Measurements from ENCODE around the gene RNF217.

The RNF217 gene

DNA sequence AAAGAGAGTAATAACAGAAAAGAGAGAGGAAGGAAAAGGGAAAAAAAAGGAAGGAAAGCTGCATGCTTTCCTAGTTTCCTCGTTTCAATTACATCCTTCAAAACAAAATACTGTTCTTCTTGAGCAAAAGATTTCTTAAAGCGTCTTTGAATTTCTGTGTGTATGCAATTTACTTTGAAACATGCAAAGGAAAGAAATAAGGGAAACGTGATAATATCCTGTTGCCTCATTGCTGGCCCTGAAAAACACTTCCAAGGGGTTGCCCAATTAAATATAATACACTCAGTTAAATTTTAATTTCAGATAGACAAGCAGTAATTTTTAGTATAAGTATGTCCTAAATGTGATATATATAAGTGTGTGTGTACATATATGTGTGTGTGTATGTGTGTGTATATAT is 140.2 kb downstream of the RNF217 start:
- no peak overlapping the region for H3K27ac ChIP-seq (replicated peaks; ENCODE audit: low read length)

DNA sequence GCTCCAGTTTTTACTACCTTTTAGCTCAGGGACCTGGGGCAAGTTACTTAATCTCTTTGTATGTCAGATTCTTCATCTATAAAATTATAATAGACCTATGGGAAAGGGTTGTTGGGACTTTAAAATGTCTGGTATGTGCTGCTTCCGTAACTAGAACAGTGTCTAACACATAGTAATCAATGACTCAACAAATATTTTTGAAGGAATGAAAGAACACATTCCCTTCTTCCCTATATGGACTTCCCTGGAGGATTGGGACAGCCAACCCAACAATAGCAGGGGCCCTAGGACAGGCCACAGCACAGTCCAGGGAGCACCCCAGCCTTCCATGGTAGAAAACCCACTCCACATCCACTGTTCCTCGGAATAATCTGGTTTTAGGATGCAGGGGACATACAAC is 140.7 kb downstream of the RNF217 start:
- Histone ChIP-seq H4K91ac (ENCODE audit: low read depth, low read length, poor library complexity) (no peak overlapping the region), H3K4me3 (ENCODE audit: low read length in 2 of 2) (no peak overlapping the region), H3K36me3 (replicated peaks in 1 of 2; ENCODE audit: control insufficient read depth in 2 of 2, insufficient read depth in 2 of 2, low read length in 2 of 2) (no peaks in the 10 kb centered on the region), H2BK5ac (ENCODE audit: low read length) (no peak overlapping the region), H4K8ac (ENCODE audit: low read depth, low read length) (no peak overlapping the region), H3K14ac (ENCODE audit: low read length) (no peak overlapping the region), H3K4me2 (ENCODE audit: insufficient read depth, low read length, poor library complexity, severe bottlenecking) (no peak overlapping the region), H2BK15ac (ENCODE audit: low read length) (no peak overlapping the region), H2BK12ac (ENCODE audit: low read length) (no peak overlapping the region), H3K27ac (replicated peaks; ENCODE audit: low read length) (no peak overlapping the region), H2AK5ac (ENCODE audit: low read depth, low read length) (no peak overlapping the region), H3K4ac (ENCODE audit: low read length) (no peak overlapping the region), H3K79me1 (ENCODE audit: low read depth, low read length) (no peaks in the 10 kb centered on the region), H3K18ac (ENCODE audit: low read length) (no peak overlapping the region), H3K9me3 (replicated peaks in 1 of 2; ENCODE audit: control insufficient read depth in 2 of 2, insufficient read depth in 1 of 2, low read depth in 1 of 2, low read length in 2 of 2) (no peaks in the 10 kb centered on the region), H2BK120ac (ENCODE audit: low read depth, low read length) (no peak overlapping the region), H3K23ac (ENCODE audit: low read depth, low read length, poor library complexity) (no peak overlapping the region), H3K4me1 (ENCODE audit: control insufficient read depth in 2 of 2, insufficient read depth in 1 of 2, low read depth in 1 of 2, low read length in 2 of 2) (peaks cover 15 to 17% of the 10 kb centered on the region in 2 donors), H3K27me3 (ENCODE audit: control insufficient read depth in 3 of 3, insufficient read depth in 3 of 3, low read depth in 1 of 3, low read length in 3 of 3) (no peaks in the 10 kb centered on the region), H2AFZ (ENCODE audit: low read length) (peak overlapping the region; percentile 67), H3K9ac (ENCODE audit: low read depth, low read length, poor library complexity) (no peak overlapping the region)
- no CpG with 5 or more reads among the region's 2 CpGs for WGBS, 2 donors (ENCODE audit: extremely low coverage in 2 of 2, insufficient read length in 2 of 2, insufficient replicate concordance in 1 of 2)
- DNase-seq (ENCODE audit: low spot score) = no peak

More for the DNA sequence above, 140.2 kb downstream of the RNF217 start:
- Histone ChIP-seq H3K4ac (ENCODE audit: low read length) (no peak overlapping the region), H3K9me3 (replicated peaks in 1 of 2; ENCODE audit: control insufficient read depth in 2 of 2, insufficient read depth in 1 of 2, low read depth in 1 of 2, low read length in 2 of 2) (no peaks in the 10 kb centered on the region), H2BK15ac (ENCODE audit: low read length) (no peak overlapping the region), H3K18ac (ENCODE audit: low read length) (no peak overlapping the region), H3K9ac (ENCODE audit: low read depth, low read length, poor library complexity) (no peak overlapping the region), H3K14ac (ENCODE audit: low read length) (no peak overlapping the region), H2BK120ac (ENCODE audit: low read depth, low read length) (no peak overlapping the region), H3K4me1 (ENCODE audit: control insufficient read depth in 2 of 2, insufficient read depth in 1 of 2, low read depth in 1 of 2, low read length in 2 of 2) (peaks cover 15 to 17% of the 10 kb centered on the region in 2 donors), H2AFZ (ENCODE audit: low read length) (peak overlapping the region; percentile 5), H2BK12ac (ENCODE audit: low read length) (no peak overlapping the region), H3K23ac (ENCODE audit: low read depth, low read length, poor library complexity) (no peak overlapping the region), H3K79me1 (ENCODE audit: low read depth, low read length) (no peaks in the 10 kb centered on the region), H2BK5ac (ENCODE audit: low read length) (no peak overlapping the region), H3K4me2 (ENCODE audit: insufficient read depth, low read length, poor library complexity, severe bottlenecking) (no peak overlapping the region), H4K8ac (ENCODE audit: low read depth, low read length) (no peak overlapping the region), H3K4me3 (ENCODE audit: low read length in 2 of 2) (no peak overlapping the region), H3K36me3 (replicated peaks in 1 of 2; ENCODE audit: control insufficient read depth in 2 of 2, insufficient read depth in 2 of 2, low read length in 2 of 2) (no peaks in the 10 kb centered on the region), H4K91ac (ENCODE audit: low read depth, low read length, poor library complexity) (no peak overlapping the region), H3K27me3 (ENCODE audit: control insufficient read depth in 3 of 3, insufficient read depth in 3 of 3, low read depth in 1 of 3, low read length in 3 of 3) (no peaks in the 10 kb centered on the region), H2AK5ac (ENCODE audit: low read depth, low read length) (no peak overlapping the region)
- DNase-seq (ENCODE audit: low spot score) = no peak
- WGBS, 2 donors (ENCODE audit: extremely low coverage in 2 of 2, insufficient read length in 2 of 2, insufficient replicate concordance in 1 of 2) = no CpG with 5 or more reads among the region's 3 CpGs

DNA sequence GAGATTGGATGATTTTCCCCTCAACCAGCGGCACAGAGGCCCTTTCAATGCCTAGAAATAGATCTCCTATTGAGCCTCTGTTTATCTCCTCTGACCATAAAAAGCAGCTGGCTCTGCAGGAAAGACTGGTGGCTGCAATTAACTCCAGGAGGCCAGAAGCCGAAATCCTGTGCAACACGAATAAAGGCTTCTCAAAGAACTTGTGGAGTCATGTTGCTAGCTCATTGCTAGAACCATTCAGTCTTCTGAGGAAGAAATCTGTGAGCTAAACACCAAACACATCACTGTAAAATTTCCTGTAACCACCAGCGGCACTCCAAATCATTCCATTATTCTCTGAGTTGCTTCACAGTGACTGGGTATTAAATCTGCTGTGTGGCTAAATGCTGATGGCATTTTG is 142.2 kb downstream of the RNF217 start:
- H3K9me3 ChIP-seq (replicated peaks in 1 of 2; ENCODE audit: control insufficient read depth in 2 of 2, insufficient read depth in 1 of 2, low read depth in 1 of 2, low read length in 2 of 2) = peaks cover 0 to 3% of the 10 kb centered on the region in 2 donors
- H2BK5ac ChIP-seq (ENCODE audit: low read length) = no peak overlapping the region
- H3K4me2 ChIP-seq (ENCODE audit: insufficient read depth, low read length, poor library complexity, severe bottlenecking) = no peak overlapping the region
- no peak overlapping the region for H2BK15ac ChIP-seq (ENCODE audit: low read length)
- no peak overlapping the region for H3K23ac ChIP-seq (ENCODE audit: low read depth, low read length, poor library complexity)
- H2BK12ac ChIP-seq (ENCODE audit: low read length) = no peak overlapping the region
- no peak overlapping the region for H2AK5ac ChIP-seq (ENCODE audit: low read depth, low read length)
- no peak overlapping the region for H3K14ac ChIP-seq (ENCODE audit: low read length)
- H4K8ac ChIP-seq (ENCODE audit: low read depth, low read length) = no peak overlapping the region
- H3K4me3 ChIP-seq (ENCODE audit: low read length in 2 of 2) = no peak overlapping the region
- no peaks in the 10 kb centered on the region for H3K79me1 ChIP-seq (ENCODE audit: low read depth, low read length)
- no peak overlapping the region for H2BK120ac ChIP-seq (ENCODE audit: low read depth, low read length)
- H3K18ac ChIP-seq (ENCODE audit: low read length) = no peak overlapping the region
- no peaks in the 10 kb centered on the region for H3K27me3 ChIP-seq (ENCODE audit: control insufficient read depth in 3 of 3, insufficient read depth in 3 of 3, low read depth in 1 of 3, low read length in 3 of 3)
- H3K27ac ChIP-seq (replicated peaks; ENCODE audit: low read length) = peak overlapping the region; percentile 69
- no CpG with 5 or more reads among the region's 4 CpGs for WGBS, 2 donors (ENCODE audit: extremely low coverage in 2 of 2, insufficient read length in 2 of 2, insufficient replicate concordance in 1 of 2)
- DNase-seq (ENCODE audit: low spot score) = peak; percentile 48
- H3K36me3 ChIP-seq (replicated peaks in 1 of 2; ENCODE audit: control insufficient read depth in 2 of 2, insufficient read depth in 2 of 2, low read length in 2 of 2) = no peaks in the 10 kb centered on the region
- H3K9ac ChIP-seq (ENCODE audit: low read depth, low read length, poor library complexity) = no peak overlapping the region
- H3K4me1 ChIP-seq (ENCODE audit: control insufficient read depth in 2 of 2, insufficient read depth in 1 of 2, low read depth in 1 of 2, low read length in 2 of 2) = peaks cover 9 to 15% of the 10 kb centered on the region in 2 donors
- no peak overlapping the region for H3K4ac ChIP-seq (ENCODE audit: low read length)
- peak overlapping the region; percentile 81 for H2AFZ ChIP-seq (ENCODE audit: low read length)
- H4K91ac ChIP-seq (ENCODE audit: low read depth, low read length, poor library complexity) = no peak overlapping the region

DNA sequence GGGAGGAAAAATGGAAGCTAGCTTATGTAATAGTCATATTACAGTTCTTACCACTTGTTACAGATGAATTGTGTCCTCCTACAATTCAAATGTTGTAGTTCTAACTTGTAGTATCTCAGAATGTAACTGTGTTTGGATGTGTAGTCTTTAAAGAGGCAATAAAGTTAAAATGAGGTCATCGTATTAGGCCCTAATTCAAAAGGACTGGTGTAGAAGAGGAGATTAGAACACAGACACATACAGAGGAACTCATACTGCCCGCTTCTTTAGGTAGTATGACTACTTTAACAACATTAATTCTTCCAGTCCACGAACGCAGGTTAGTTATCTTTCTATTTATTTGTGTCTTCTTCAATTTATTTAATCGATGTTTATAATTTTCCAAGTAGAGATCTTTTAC is 144.8 kb downstream of the RNF217 start:
- no peak overlapping the region for H4K8ac ChIP-seq (ENCODE audit: low read depth, low read length)
- no peak overlapping the region for H4K91ac ChIP-seq (ENCODE audit: low read depth, low read length, poor library complexity)
- no peak overlapping the region for H3K14ac ChIP-seq (ENCODE audit: low read length)
- no peak overlapping the region for H3K23ac ChIP-seq (ENCODE audit: low read depth, low read length, poor library complexity)
- H3K9ac ChIP-seq (ENCODE audit: low read depth, low read length, poor library complexity) = no peak overlapping the region
- no peak overlapping the region for H3K4ac ChIP-seq (ENCODE audit: low read length)
- no peaks in the 10 kb centered on the region for H3K79me1 ChIP-seq (ENCODE audit: low read depth, low read length)
- H2BK12ac ChIP-seq (ENCODE audit: low read length) = no peak overlapping the region
- H3K36me3 ChIP-seq (replicated peaks in 1 of 2; ENCODE audit: control insufficient read depth in 2 of 2, insufficient read depth in 2 of 2, low read length in 2 of 2) = no peaks in the 10 kb centered on the region
- WGBS, 2 donors (ENCODE audit: extremely low coverage in 2 of 2, insufficient read length in 2 of 2, insufficient replicate concordance in 1 of 2) = no CpG with 5 or more reads among the region's 5 CpGs
- H3K27me3 ChIP-seq (ENCODE audit: control insufficient read depth in 3 of 3, insufficient read depth in 3 of 3, low read depth in 1 of 3, low read length in 3 of 3) = no peaks in the 10 kb centered on the region
- H3K9me3 ChIP-seq (replicated peaks in 1 of 2; ENCODE audit: control insufficient read depth in 2 of 2, insufficient read depth in 1 of 2, low read depth in 1 of 2, low read length in 2 of 2) = peaks cover 3 to 14% of the 10 kb centered on the region in 2 donors
- no peak overlapping the region for H3K27ac ChIP-seq (replicated peaks; ENCODE audit: low read length)
- H3K4me1 ChIP-seq (ENCODE audit: control insufficient read depth in 2 of 2, insufficient read depth in 1 of 2, low read depth in 1 of 2, low read length in 2 of 2) = peaks cover 4 to 15% of the 10 kb centered on the region in 2 donors
- H2BK5ac ChIP-seq (ENCODE audit: low read length) = no peak overlapping the region
- no peak overlapping the region for H2BK120ac ChIP-seq (ENCODE audit: low read depth, low read length)
- H3K4me2 ChIP-seq (ENCODE audit: insufficient read depth, low read length, poor library complexity, severe bottlenecking) = no peak overlapping the region
- H2AFZ ChIP-seq (ENCODE audit: low read length) = no peak overlapping the region
- no peak overlapping the region for H2BK15ac ChIP-seq (ENCODE audit: low read length)
- no peak overlapping the region for H3K18ac ChIP-seq (ENCODE audit: low read length)
- no peak overlapping the region for H2AK5ac ChIP-seq (ENCODE audit: low read depth, low read length)
- H3K4me3 ChIP-seq (ENCODE audit: low read length in 2 of 2) = no peak overlapping the region
- no peak for DNase-seq (ENCODE audit: low spot score)

All from neuronal stem cell (in vitro differentiated cells).